Cerebellar nuclear complex (tissue), 1 donor: ENCODE data around the gene MTCP1.

ENCODE experiments used
- DNase-seq, 2 experiments: peaks; one replicate each; lab custom pipeline; 2025; lab: John Stamatoyannopoulos, UW

Gene MTCP1, protein sequence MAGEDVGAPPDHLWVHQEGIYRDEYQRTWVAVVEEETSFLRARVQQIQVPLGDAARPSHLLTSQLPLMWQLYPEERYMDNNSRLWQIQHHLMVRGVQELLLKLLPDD

DNA sequence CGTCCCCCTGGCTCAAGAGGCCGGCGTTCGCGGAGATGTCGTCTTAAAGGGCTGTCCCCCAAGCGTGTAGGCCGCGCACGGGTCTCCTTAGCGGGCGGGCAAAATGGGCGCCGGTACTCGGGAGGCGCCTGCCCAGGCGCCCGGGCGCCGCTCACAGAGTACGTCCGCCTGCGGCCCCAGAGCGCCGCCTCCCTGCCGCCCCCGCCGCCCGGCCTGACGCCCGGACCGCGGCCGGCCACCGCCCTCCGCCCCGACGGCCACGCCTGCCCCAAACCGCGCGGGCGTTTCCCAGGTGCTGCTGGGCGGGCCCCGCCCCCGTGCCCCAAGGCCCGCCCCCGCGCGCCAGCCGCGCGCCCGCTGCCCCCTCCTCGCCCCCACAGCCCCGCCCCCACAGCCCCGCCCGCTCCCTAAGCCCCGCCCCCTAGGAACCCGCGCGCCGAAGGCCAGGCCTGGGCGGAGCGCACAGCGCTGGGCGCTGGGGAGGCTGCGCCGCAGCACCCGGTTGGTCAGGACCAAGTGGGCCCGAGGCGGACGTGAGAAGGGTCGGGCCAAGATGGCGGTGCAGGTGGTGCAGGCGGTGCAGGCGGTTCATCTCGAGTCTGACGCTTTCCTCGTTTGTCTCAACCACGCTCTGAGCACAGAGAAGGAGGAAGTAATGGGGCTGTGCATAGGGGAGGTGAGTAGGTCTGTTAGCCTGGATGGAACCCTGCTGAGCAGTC, at the start of gene MTCP1, which contains the start of the genes BRCC3 and CMC4:
Gene MTCP1, minus strand, starts transcription at position 162 of the 719 bp plus-strand sequence. CDS start 5,126 bp downstream, outside the sequence.
Gene BRCC3, plus strand, starts transcription at position 534 of the 719 bp plus-strand sequence. Its CDS starts 20 bp downstream, at position 554.
Gene CMC4, minus strand, starts transcription at position 162 of the 719 bp plus-strand sequence. CDS start 7,113 bp downstream, outside the sequence.
- peak in 1 of 2 experiments; percentile 4 for DNase-seq

DNA sequence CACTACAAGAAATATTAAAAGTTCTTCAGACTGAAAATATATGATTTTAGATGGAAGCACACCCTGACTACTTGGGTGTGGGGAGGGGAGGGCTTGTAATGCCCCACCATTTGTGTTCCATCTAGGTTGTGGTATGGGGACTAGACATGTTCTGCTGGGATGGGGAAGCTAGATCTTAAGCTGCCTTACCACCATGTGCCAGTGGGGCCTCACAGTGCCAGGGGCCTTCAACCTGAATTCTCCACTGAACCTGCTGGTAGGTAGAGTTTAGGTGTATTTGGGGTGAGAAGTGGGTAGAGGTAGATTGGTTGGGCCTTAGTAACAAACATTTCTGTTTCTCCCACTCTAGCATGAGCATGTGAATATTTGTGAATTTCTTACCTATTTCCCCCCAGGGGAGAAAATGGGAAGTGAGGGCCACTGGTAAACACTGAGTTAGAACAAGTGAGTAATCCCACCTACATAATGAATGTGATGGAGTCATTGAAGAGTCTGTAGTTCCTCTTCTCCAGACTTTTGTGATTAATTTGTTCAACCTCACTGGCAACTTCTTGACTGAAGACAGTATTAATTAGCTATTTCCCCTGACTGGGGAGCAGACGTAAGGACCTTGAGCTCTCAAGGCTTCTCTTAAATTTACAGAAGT, 44.4 kb upstream of the MTCP1 start:
- DNase-seq, result no peak

DNA sequence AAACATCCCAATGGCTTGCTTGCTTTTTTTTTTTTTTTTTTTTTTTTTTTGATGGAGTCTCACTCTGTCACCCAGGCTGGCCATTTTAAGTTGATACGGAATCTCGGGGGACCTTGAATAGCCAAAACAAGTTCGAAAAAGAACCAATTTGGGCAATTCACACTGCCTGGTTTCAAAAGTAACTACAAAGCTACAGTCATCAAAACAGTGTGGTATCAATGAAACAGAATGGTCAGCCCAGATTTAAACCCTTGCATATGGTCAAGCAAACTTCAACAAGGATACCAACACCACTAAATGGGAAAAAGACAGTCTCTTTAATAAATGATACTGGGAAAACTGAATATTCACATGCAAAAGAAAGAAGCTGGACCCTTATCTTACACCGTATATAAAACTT, 42.2 kb upstream of the MTCP1 start:
- no peak for DNase-seq

DNA sequence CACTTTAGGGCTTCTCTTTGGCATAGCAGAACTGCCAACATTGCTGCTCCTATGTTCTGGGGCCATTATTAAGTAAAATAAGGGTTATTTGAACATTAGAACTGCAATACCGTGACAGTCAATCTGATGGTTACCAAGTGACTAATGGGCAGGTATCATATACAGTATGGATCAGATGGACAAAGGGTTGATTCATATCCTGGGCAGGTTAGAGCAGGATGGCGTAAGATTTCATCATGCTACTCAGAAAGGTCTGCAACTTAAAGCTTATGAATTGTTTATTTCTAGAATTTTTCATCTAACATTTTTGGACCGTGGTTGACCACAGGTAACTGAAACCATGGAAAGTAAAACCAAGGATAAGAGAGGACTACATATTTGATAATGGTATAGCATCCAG, 41.2 kb upstream of the MTCP1 start:
- DNase-seq, result no peak

DNA sequence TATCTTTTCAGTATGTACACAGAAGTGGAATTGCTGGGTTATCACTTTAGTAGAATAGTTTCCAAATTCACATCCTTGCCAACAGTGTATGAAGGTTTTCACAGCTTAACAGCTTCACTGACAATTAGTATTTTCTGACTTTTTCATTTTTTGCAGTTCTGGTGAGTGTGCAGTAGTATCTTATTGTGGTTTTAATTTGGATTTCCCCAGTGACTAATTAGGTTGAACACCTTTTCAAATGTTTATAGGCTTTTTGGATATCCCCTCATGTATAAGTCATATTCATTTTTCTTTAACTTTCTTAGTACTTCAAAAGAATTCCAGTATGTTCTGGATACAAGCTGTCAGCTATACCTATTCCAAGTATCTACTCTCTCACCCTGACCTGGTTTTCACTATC, 37.5 kb upstream of the MTCP1 start:
- DNase-seq, result no peak

DNA sequence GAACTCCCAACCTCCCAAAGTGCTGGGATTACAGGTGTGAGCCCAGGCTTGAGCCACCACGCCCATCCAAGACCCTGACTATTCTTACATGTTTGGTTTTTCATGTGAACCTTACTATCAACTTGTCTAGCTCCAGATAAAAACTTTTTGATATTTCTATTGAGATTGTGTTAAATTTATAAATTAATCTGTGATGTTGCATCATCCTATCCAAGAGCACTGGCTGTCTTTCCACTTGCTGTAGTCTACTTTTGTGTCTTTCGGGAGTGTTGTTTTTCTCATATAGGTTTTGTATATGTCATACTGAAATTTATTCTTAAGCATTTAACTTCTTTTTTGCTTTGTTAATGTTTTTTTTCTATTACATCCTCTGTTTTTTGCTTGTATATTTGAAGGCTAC, 35.0 kb upstream of the MTCP1 start:
- DNase-seq, result no peak

DNA sequence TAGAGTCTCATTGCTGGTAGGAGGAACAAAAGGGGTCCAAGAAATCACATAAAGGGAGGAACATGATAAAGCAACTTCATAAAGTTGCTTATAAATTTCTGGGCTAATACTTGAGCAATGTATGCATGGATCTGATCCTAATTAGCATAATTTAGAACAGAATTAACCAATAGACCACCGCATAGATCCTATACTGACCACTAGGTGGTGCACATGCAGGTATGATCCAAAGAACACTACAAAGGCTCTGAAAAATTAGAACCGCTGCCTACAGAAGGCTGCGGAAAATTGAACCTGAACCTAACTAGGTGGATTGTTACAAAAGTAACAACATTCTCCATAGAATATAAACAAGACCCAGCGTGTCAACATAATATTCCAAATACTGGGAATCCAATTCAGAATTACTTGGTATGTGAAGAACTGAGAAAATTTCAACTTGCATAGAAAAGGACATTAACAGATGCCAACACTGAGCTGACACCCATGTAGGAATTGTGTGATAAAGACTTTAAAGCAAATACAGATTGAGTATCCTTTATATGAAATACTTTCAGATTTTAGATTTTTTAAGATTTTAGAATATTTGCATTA, 23.6 kb upstream of the MTCP1 start:
- DNase-seq, result no peak

DNA sequence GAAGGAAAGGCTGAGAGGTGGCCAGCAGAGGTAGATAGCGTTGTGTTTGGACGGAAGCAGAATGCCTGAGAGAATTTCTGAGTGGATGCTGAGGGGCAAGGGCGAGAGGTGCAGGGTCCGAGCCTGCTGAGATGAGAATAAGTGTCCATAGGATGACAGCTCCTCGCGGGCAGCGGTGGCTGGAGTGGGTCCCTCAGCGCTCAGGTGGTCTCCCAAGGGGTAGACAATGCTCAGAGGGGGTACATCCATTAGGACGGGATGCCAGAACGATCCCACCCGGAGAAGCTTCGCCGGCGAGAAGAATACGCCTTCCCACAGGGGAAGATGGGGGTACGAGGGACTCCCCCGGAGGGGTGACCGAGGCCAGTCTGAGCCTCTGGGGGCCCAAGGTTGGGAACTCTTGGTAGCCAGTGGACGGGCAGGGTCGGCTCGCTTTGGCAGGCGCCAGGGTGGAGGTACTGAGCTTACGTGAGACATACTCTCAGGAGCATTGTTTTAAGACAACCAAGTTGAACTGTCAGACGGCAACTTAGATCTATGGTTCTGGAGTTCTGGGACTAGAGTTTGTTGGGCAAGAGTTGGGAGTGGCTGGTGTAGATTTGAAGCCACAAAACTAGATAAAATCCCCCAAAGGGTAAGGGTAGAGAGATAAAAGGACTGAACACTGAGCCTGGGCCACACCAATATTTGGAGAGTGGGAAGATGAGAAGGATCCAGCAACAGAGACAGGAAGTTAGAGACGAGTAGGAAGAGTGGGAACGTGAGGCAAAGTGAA, 16.2 kb upstream of the MTCP1 start:
- no peak for DNase-seq

DNA sequence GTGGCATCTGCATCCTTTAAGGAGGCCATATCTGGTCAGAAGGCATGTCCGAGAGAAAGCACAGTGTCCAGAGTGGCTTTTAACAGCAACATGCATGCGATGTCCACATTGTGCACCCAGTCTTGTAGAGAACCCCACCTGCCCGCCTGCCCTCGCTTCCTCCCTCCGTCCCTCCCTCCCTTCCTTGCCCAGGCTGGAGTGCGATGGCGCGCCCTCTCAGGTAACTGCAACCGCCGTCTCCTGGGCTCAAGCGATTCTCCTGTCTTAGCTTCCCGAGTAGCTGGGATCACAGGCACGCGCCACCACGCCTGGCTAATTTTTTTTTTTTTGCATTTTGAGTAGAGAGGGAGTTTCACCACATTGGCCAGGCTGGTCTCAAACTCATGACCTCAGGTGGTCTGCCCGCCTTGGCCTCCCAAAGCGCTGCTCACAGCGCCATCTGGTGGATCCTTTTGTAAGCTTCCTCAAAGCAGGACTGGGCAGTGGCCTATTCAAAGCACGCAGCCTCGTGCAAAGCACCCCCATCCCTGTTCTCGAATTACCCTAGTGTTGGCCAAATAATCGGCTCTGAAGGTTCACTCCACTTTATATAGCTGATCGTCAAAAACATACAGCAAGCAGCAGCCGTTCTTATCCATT, 15.4 kb upstream of the MTCP1 start:
- no peak for DNase-seq

DNA sequence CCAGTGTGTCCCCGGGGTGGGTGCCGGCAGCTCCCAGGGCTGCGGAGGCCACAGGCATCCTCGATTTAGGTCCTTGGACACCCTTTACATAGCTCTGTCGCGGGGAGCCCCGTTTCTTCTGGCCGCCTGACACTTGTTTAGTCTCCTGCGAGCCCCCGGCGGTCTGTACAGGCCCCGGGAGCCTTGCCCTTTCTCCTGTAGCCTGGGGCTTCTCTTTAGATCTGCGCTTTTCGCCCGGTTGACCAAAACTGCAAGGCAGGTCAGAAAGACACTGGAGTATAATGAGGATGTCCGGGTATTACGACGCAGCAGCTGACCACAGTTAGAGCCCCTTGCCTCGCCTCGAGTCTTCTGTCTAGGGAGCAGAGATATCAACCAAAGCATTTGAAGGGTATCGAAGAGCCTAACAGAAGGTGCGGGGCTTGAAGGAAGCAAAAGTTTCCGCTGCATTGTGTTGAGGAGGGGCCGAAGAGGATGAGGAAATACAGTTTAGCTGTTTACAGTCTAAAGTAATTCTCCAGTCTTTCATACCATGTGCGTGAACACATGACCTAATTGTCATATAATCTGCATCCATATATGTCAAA, 851 bp upstream of the MTCP1 start:
- DNase-seq, result no peak

DNA sequence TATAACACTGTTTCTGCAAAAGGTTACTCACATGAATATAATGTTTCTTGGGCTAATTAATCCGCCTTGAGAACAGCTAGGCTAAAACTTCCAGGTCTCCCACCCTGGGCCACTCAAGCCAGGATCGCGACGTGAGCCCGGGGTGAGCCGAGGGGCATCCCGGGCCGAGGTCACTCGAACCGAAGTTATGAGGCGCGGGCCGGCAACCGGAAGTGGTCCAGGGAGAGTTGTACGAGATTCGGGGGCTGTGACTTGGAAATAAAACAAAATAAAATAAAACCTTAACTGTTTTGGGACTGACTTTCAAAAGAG, 317 bp downstream of the MTCP1 start:
- no peak for DNase-seq

DNA sequence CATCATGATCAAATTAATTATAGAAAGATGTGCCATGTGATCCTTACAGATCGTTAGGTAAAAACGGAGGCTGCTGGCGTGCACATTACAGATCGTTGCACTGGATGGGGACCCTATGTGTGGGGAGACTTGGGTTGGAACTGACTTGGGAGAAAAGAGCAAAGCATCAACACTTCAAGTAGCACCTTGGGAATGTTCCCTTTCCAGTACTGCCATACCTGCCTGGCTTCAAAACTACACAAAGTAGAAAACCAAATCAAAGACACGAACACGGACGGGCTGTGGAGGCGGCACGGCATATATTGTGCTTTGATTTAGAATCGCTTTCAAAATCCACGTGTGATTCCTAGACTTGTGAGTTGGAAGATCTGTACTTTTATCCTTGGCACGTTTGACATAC, 898 bp downstream of the MTCP1 start:
- no peak for DNase-seq

DNA sequence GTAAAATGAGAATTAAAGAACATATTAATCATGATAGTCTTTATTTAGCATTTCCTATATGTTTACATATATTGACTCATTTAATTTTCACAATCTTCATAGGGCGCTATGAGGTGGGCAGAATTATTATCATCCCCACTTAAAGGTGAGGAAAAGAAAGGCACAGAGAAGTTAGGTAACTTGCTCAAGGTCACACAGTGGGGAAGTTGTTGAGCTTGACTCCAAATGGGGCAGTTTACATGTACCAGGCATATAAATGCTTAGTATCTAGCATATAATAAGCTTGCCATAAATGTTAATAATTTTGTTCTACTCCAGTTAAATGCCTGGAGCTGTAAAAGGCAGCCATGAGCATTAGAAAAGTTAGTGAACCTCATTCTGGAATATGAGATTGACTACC, 1.5 kb downstream of the MTCP1 start:
- DNase-seq, result no peak

DNA sequence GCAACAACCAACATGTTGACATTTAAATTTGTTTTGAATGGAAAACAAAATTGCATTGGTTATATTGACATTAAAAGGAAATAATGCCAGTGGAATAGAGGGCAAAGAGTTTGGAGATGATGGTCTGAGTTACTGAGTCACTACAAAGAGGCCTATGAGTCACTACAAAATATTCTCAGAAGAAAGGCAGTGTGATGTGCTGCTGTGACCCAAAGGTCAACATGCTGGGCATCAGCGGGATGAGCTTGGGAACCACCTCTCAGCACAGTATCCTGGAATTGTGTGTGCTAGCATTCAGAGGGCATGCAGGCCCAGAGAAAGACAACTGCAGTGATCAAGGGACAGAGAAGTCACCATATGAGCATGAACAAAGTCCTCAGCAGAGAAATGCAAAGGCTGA, 2.8 kb downstream of the MTCP1 start:
- DNase-seq, result no peak

DNA sequence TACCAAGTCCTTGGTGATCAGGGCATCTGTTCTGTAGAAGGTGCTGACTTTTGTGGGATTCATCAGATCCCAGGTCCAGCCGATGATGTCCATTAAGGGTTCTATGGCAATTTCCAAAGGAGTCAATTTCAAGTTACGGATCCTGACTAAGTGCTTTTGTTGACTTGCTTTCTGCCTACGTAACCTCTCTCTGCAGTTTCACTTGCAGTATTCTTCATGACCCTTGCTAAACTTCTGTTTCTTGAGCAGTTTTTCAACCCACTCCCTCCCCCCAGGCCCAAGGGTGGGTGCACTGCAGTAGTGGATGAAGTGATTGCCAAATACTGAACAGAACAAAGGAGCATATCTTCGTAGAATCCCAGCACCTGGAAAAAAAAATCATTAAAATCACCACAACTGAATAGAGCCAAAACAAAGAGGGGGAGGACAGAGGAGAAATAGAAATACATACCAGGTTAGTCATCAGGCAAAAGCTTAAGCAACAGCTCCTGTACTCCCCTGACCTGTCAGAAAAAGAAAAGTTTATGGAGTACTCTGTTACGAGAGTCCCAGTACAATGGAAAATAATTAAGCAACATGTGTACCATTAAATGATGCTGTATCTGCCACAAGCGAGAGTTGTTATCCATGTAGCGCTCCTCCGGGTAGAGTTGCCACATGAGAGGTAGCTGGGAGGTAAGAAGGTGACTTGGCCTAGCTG, 5.8 kb downstream of the MTCP1 start:
- DNase-seq, result no peak

DNA sequence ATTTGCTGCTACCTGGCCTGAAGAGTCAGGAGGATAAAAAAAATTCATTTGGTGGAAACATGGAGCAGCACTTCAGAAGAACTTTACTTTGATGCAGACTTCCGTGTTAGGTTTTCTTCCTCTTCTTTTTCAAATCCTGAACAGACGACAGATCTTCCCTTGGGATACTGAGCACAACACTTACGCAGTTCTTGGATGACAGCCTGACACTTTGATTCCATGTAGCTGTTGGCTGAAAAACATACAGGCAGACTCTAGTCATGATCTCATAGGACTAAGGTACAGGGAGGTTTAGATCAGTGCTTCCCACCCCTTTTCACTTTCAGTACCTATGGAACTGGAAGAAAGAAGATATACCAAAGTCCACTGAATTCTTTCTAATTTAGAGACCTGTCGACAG, 9.2 kb downstream of the MTCP1 start:
- no peak for DNase-seq

DNA sequence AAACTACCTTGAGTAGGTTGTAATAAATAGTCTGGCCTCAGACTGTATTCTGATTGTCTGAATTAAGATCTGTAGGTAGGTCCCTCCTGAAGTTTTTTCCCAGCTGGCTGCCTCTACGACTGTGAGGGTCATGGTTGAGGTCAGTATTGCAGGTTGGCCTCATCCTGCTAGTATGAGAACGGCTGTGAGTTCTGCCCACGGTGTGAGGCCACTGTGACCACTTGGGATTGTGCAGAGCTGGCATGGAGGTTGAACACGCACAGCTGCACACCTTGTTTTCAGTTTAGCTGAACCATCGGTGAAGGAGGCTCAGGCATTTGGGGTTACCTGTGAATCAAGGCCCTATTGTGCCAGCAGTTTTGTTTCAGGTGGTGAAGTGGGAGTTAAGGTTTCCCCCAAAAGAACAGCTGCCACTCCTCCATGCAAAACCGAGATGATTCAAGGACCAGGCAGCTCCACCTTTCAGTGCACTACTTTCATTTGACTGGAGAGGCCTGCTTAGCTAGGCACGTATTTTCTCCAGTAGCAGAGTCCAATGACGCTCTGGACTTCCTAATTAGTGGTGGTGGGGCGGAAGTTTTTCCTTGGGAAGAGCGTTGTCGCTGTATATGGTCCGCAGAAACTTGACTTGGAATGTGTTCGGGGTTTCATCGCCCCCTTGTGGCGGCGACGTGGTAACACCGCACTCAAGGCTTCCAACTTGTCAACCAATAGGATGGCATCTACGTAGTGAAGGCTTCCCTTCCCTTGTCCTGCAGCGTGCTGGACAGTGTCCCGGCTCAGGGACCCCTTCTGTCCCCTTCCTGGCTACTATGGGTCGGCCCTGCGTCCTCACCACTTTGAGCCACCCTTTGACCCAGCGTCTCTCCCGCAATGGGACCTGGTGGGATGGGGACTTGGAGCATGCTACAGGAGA, 13.8 kb downstream of the MTCP1 start:
- peak in 1 of 2 experiments; percentile 1 for DNase-seq

DNA sequence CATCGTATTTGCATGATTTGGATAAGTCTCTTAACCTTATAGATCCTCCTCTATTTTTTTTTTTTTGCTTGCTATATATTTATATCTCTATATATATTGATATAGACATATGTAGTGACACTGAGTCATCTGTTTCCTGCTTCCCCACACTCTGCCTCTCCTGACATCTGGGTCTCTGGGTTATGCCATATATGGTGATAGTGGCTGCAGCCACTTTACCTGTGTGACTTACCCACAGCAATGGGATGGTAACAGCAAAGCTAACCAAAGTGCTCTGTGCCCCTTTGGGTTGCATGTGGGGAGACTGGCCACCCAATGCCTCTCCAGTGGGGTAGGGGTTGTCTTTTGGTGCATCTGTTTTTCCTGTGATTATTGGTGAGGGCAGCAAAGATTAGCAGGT, 14.5 kb downstream of the MTCP1 start:
- no peak for DNase-seq

DNA sequence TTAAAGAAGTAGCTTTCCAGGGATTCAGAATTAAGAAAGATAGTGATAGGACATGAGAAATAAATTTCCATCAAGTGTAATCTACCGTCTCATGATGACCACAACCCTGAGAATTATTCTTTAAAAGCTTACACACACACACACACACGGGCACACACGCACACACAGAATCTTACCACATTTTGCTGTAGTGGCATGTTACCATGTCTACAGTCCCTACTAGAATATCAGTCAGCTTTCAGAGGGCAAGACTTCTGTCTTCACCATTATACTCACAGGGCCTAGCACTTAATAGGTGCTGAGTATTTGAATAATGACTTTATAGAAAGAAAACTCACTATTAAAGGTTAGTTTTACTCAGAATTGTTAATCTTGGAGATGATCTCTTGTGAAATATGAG, 15.4 kb downstream of the MTCP1 start:
- no peak for DNase-seq

DNA sequence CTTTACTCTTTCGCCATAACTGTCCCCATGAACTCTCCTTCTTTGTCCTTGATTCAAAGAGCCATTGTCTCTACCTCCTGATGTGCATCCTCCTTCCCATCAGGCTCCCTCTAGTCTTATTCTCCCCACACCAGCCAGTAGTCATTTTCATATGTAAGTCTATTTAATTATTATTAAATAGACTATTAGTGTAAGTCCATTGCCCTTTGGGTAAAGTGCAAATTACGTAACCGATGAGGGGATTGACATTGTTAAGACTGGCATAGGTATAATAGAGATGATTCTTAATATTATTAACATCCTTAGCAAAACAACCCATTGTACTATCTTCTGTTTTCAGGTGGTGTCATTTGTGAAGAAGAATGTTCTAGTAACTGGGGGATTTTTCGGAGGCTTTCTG, 16.7 kb downstream of the MTCP1 start:
- no peak for DNase-seq
